OCI-M1 (cell line): ENCODE results near the gene UBE2Q1.
A peak's percentile ranks its signal among the peaks of the same experiment; 100 is the strongest.

Experiments used
- DNase-seq: peaks from one replicate; lab custom pipeline; 2025; lab: John Stamatoyannopoulos, UW

The UBE2Q1 gene

DNA sequence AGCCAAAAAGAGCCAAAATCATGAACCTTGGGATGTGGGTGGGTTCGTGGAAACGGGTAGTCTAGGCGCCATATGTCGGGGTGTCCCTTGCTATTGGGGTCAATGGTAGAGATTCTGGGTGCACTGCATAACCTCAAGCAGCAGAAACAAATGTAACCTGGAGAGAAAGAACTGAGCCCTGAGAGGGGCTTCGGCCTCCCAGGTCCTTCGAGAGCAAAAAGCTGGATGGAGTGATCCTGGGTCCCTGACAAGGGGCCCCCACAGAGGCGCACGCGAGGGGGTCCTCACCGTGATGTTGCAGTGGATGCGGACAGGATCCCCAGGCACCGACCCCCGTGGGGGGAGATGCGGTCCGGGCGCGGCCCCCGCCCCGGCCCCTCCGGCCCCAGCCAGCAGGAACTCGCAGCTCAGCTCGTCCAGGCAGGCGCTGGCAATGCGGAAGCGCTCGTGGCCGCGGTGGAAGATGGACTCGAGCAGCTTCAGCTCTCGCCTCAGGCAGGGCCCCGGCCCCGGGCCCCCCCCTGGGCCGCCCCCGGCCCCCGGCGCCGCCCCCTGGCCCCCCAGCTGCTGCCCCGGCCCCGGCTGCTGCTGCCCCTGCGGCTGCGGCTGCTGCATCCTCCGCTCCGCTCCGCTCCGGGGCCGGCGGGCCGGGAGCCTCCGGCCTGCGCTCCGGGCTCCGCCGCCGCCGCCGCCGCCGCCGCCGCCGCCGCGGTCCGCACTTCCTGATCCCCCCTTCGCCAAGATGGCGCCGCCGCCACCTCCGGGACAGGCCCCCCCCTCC, at the start of gene UBE2Q1:
TSS of gene UBE2Q1 (minus strand) at position 724 of the 781 bp plus-strand sequence. CDS start at position 615, 109 bp downstream.
- peak; percentile 62 for DNase-seq

DNA sequence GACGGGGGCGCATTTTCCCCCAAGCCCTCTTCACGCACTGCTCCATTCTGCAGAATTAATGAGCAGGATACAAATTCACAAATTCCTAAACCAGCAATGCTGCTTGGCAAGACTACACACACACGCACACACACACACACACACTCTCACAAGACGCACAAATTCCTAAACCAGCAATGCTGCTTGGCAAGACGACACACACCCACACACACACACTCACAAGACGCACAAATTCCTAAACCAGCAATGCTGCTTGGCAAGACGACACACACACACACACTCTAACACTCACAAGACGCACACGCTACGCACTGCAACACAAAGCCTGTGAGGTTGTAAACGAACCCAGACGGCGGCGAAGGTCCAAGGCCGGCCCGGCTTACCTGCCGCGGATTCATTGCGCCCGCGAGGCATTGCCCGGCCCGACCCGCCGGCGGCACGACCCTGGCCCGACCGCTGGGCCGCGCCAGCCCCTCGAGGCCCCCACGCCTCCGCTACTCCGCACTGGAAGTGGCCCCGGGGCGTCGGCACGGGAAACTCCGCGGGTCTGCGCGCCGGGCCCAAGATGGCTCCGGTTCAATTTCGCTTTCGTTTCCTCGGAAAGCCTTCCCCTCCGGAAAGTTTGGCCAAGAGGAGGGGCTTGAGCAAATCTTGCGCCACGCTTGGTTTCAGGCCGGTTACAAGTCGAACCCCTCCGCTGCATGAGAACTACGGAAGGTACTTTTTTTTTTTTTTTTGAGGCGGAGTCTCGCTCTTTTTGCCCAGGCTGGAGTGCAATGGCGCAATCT, 49.3 kb upstream of the UBE2Q1 start, which contains the start of gene ADAR:
TSS of gene ADAR (minus strand) at position 578 of the 788 bp plus-strand sequence. CDS start at position 398, 180 bp downstream.
- peak; percentile 98 for DNase-seq

- DNase-seq, result peak; percentile 70
These were observed 48.7 kb upstream of the UBE2Q1 start for GRCh38 chr1:154607106-154607608.

GRCh38 chr1:154605534-154605933, 47.1 kb upstream of the UBE2Q1 start:
- no peak for DNase-seq

DNA sequence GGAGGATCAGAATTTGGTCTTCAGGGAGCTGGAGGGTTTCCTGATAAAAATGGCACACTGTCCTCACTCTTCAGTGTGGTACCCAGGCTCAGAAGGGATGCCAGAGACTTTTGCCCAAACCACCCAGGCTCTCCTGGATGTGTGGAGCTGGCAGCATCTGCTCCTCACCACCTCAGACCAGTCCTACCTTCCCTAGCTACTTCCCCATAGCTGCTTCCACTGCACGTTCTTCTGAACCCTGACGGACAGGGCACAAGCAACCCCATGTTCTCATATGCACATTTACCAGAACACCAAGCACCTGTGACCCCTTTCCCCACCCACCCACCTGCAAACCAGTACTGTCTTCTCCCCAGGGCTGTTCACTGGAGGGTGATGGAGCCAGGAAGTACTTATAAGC, 44.9 kb upstream of the UBE2Q1 start:
- no peak for DNase-seq

DNA sequence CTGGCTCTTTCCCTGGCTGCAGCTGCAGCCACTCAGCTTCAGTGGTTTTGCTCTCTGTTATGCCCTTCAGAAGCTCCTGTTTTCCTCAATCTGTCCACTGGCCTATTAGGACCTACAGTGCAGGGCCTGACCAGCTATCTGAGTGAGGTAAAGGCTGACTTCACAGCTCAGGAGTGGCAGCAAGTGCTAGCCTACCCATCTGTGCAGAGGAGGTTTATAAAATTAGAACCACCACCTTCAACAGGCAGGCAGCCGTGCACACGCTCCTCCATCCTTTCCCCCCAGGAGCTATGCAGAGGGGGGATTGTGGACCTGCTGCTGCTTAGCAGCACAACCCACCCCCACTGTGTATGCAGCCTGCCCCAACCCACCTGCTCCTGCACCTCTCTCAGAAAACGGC, 41.2 kb upstream of the UBE2Q1 start:
- DNase-seq, result no peak

DNA sequence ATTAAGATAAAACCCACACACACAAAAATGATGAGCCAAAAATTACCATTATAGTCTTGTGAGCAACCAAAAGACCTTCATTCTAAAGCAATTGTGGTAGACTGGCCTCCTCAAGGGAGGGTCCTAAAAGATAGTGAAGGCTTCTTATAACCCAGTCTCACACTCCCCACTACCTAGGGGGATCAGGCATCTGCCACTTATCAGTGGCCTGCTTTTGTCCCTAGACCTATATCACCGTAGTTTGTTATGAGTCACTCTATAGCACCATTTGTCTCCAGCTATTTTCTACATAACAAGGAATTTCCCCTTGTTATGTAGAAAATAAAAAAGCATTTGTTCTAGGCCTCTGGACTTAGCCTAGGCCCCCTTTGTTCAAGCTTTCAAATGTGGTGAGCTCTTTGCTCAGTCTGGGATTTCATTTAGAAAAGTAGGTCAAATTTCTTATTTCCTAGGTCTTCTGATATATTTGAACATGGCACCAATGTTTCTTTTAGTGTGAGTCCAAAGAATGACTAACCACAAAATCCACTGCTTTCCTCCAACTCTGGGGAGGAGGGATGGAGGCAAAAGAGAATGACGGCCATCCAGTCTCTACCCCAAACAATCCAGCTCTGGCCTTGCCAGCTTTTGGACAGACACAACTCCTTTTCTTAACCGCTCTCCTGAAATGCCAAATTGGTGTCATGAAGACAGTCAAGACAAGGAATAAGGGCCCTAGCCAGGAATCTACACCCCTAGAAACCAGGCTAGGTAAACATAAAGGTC, 40.6 kb upstream of the UBE2Q1 start:
- DNase-seq, result no peak

DNA sequence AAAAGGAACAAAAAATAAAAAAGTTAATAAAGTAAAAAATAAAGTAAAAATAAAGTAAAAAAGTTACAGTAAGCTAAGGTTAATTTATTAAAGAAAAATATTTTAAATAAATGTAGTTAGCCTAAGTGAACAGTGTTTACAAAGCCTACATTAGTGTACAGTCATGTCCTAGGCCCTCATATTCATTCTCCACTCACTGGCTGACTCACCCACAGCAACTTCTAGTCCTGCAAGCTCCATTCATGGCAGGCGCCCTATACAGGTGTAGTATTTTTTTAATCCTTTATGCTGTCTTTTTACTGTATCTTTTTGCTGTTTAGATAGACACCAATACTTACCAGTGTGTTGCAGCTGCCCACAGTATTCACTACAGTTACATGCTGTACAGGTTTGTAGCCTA, 37.2 kb upstream of the UBE2Q1 start:
- DNase-seq, result no peak

DNA sequence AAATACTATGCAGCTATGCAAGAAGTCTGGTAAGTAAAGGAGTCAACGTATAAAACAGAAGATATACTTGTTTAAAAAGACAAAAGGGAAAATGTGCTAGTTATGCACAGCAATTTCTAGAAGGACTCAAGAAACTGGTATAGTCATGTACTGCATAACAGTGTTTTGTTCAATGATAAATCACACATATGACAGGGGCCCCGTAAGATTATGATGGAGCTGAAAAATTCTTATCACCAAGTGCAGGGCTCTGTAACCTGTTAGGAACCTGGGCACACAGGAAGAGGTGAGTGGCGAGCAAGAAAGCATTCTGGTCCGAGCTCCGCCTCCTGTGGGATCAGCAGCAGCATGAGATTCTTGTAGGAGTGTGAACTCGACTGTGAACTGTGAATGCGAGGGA, 36.3 kb upstream of the UBE2Q1 start:
- no peak for DNase-seq

DNA sequence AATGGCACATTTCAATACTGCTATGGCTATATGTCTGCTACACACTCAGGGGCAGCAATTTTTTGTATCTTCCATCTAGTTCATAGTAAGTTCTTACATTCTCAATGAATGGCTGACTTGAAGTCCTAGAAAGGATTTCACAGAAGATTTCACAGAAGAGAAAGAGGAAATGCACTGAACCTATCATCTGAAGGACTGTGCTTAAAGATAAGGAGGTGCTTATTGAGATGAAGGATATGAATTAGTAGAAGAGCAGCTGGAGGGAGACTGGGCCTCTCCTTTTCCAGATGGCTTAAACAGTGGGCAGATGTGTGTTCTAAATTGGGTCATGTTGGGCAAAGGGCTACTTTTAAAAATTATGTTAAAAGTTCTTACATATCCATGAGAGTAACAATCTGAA, 34.9 kb upstream of the UBE2Q1 start:
- peak; percentile 87 for DNase-seq

- DNase-seq, result no peak
These were observed 32.7 kb upstream of the UBE2Q1 start for GRCh38 chr1:154591206-154591605.

- DNase-seq, result no peak
These were observed 32.3 kb upstream of the UBE2Q1 start for GRCh38 chr1:154590756-154591155.

GRCh38 chr1:154589780-154590179, 31.3 kb upstream of the UBE2Q1 start:
- no peak for DNase-seq

DNA sequence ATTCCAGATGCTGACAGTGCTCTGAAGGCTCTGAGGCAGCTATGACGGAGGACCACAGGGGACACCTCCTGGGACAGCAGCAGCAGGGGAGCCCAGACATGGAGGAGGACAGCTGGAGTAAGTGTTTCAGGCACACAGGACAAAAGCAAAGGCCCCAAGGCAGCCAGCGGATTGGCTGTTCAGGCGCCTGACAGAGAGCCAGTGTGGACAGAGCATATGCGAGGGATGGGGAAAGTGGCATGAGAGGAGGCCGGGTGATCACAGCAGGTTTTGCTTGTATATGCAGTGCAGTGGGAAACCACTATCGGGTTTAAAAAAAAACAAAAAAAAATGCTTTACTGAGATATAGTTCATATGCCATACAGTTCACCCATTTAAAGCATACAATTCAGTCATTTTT, 28.2 kb upstream of the UBE2Q1 start:
- DNase-seq, result no peak

- DNase-seq, result no peak
These were observed 27.8 kb upstream of the UBE2Q1 start for GRCh38 chr1:154586231-154586630.

DNA sequence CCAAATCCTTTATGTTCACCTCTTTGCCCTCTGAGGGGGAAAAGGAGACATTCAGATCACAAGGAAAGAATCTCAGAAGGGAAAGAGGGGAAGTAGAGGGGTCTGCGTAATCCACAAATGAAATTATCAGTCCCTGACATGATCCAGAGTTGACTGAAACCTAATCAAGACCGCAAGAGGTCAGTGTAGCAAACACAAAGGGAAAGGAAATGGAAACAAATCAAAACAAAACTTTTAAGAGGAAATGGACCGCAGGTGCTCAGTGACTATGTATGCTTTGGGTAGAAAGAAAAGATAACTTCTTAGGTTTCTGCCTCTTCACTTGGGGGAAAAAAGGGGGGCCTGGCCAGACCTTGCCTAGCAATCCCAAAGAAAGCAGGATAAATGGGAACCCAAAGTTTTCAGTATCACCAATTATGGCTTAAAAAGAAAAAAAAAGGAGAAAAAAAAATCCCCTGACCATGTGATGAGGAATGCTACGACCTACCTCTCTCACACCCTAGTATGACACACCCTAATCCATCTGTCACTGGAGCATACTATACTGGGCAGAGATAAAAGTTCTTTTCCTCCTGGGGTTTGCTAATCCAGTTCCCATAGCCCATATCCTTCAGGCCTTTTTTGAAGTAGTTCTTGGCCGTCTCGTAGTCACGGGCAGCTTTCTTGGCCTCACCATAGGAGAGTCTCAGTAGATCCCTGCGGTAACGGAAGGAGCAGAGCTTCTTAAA, 26.0 kb upstream of the UBE2Q1 start:
- no peak for DNase-seq

DNA sequence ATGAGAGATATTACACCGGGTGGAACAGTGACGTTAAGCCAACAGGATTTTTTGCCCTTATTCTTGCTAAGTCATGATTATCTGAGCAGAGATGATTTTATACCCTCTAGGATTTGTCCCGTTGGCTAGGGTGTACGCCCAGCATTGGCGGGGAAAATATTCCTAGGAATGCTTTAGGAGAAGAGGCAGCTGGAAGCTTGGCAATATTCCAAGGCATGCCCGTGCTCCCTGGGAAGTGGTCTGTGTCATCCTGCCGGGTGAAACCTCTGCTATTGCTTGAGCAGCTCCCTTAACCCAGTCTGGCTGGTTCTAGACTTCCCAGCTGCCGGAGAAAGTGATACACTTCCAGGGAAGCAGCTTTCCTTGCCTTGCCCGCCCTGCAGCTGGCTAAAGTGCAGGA, 25.3 kb upstream of the UBE2Q1 start:
- no peak for DNase-seq

GRCh38 chr1:154582885-154583284, 24.4 kb upstream of the UBE2Q1 start:
- no peak for DNase-seq

GRCh38 chr1:154581766-154582165, 23.3 kb upstream of the UBE2Q1 start:
- peak; percentile 44 for DNase-seq

DNA sequence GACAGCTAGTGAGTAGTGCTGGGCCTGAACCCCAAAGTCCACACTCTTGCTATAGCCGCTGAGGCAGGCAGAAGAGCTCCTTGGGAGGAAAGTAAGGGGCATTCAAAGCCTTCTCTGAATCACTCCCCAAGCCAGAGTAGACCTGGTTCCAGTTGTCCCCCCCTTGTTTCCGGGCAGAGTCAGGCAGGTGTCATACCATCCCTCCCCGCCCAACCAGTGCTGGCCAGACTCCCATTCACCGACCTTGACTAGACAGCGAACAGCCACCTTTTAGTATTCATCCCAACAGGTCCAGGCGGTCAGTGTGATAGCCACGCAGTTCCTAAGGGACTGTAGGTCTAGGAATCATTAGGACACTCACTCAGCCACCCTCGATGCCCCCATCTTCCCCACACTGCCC, 20.9 kb upstream of the UBE2Q1 start:
- DNase-seq, result no peak

- DNase-seq, result no peak
These were observed 19.6 kb upstream of the UBE2Q1 start for GRCh38 chr1:154578058-154578418.
